Measurements from ENCODE around the gene GATAD2B. TPM values are rescaled to one million over a fixed set of nuclear protein-coding genes. Genes with fewer than 3 reads are reported as not detected.
A peak's percentile ranks its signal among the peaks of the same experiment; 100 is the strongest.

The GATAD2B gene
- total and polyA plus RNA-seq, 2 experiments from 2014 or later = 5.4 to 11.7 TPM

DNA sequence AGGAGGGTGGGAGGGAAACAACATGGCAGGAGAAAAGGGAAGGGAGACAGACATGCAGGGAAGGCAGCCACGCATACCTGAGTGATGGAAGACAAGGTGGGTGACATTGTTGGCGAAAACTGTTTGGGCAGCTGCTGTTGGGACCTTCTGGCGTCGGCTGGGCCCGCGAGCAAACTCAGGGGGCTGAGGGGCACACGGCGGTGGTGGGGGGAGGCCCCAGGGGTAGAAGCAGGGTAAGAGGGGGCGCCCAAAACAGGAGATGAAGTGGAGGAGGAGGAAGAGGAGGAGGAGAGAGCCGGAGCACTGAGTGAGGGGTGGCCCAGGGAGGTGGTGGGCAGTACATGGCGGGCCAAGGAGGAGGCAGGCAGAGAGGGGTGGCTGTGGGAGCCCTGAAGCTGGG is 28.4 kb upstream of the GATAD2B start:
- Histone ChIP-seq H3K27me3 (no peaks in the 10 kb centered on the region), H3K79me2 (peaks cover 37% of the 10 kb centered on the region), H3K36me3 (replicated peaks; ENCODE audit: insufficient read depth, low read depth) (no peaks in the 10 kb centered on the region), H3K4me1 (ENCODE audit: insufficient read depth) (peaks cover 10% of the 10 kb centered on the region), H4K20me1 (ENCODE audit: insufficient read depth, poor library complexity, severe bottlenecking) (peaks cover 23% of the 10 kb centered on the region), H2AFZ (no peak overlapping the region), H3K4me3 (no peak overlapping the region), H3K4me2 (no peak overlapping the region), H3K9me2 (replicated peaks; ENCODE audit: insufficient read depth) (no peaks in the 10 kb centered on the region), H3K27ac (no peak overlapping the region), H3K9me3 (ENCODE audit: low read depth) (no peaks in the 10 kb centered on the region)
- no peak for DNase-seq (ENCODE audit: low spot score)
- TF ChIP-seq CTCF (IDR thresholded peaks at IDR 0.05; ENCODE audit: poor library complexity) (no peak), EZH2phosphoT487 (IDR thresholded peaks at IDR 0.05; ENCODE audit: low read depth, severe bottlenecking, unreplicated experiment) (no peak), EZH2 (IDR thresholded peaks at IDR 0.05; ENCODE audit: borderline replicate concordance) (no peak)
- WGBS (ENCODE audit: low lambda C conversion rate, missing lambda C conversion rate) = 98% methylated on average over 8 of the region's 11 CpGs

DNA sequence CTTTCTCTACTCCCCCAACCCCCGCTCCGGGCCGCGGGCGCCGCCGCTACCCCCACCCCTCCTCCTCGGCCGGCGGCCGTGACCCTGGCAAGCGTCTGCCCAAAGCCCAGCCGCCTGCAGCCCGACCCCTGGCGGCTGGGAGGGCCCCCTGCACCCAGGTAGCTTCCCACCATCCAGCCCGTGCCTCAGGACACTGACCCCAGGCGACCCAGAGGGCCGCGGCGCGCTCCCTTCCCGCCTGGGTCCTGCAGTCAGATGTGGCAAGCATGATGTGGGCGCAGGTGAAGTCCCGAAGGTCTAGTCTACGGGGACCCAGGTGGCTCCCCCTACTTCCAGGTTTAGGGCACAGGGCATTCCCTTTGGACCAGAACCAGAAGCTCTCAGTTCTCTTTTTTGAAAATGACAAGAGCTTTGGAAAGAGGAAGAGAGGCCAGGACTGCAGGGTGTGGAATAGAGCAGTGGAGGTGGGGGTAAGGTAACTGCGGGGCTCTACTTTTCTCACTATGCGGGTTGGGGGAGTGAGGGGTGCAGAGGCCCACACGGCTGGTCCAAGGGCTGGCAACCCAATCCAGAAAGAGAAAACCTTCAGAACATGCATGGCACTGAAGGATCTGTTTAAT is 24.0 kb upstream of the GATAD2B start, which contains the start of gene DENND4B:
TSS of gene DENND4B (minus strand) at position 97 of the 620 bp plus-strand sequence. CDS start 2,344 bp downstream, outside the sequence.
- Histone ChIP-seq H4K20me1 (ENCODE audit: insufficient read depth, poor library complexity, severe bottlenecking) (peaks cover 3% of the 10 kb centered on the region), H2AFZ (peak within 1 kb of the TSS; percentile 94), H3K27ac (peak within 1 kb of the TSS; percentile 97), H3K4me3 (peak within 1 kb of the TSS; percentile 98), H3K27me3 (no peaks in the 10 kb centered on the region), H3K9me3 (ENCODE audit: low read depth) (no peaks in the 10 kb centered on the region), H3K4me1 (ENCODE audit: insufficient read depth) (peaks cover 7% of the 10 kb centered on the region), H3K79me2 (peaks cover 27% of the 10 kb centered on the region), H3K9me2 (replicated peaks; ENCODE audit: insufficient read depth) (no peaks in the 10 kb centered on the region), H3K36me3 (replicated peaks; ENCODE audit: insufficient read depth, low read depth) (no peaks in the 10 kb centered on the region), H3K4me2 (peak within 1 kb of the TSS; percentile 92)
- peak; percentile 93 for DNase-seq (ENCODE audit: low spot score)
- peak; percentile 95 for TF ChIP-seq CTCF (IDR thresholded peaks at IDR 0.05; ENCODE audit: poor library complexity)
- TF ChIP-seq EZH2 (IDR thresholded peaks at IDR 0.05; ENCODE audit: borderline replicate concordance) = no peak
- TF ChIP-seq EZH2phosphoT487 (IDR thresholded peaks at IDR 0.05; ENCODE audit: low read depth, severe bottlenecking, unreplicated experiment) = no peak
- WGBS (ENCODE audit: low lambda C conversion rate, missing lambda C conversion rate) = 28% methylated on average over 13 of the region's 28 CpGs

DNA sequence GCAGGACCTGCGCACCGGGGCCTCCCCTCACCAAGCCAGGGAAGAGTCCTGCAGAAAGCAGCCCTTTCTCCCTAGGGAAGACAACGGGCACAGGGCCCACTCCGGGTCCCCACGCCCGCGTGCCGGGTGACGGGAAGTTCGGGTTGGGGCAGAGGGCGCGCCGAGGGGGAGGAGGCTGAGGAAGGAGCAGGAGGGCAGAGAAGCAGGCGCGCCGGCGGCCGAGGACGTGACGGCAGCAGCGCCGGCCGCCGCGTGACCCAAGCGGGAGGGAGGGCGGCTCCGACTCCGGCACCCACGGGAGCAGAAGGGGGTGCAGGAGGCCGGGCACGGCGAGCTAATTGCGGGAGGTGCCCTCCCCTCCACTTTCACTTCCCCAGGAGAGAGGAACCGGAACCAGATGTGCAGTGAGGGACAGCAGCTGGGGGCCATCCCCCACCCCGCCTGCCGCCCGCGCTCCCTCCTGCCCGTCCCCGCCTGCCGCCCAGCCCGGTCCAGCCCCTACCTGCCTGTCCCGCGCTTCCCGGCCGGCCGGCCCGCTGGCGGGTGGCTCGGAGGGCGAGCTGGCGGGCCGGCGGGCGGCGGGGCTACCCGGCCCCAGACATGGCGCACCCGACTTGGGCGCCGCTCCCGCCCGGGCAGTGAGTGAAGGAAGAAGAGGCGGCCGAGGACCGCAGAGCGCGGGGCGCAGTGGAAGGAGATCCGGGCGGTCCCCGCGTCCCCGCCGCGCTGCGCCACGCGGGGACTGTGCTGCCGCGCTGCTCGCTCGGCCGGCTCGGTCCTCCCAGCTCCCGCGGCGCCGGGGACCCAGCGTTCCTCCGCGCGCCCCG is 23.2 kb upstream of the GATAD2B start:
- H3K4me1 ChIP-seq (ENCODE audit: insufficient read depth) = peaks cover 7% of the 10 kb centered on the region
- H3K79me2 ChIP-seq = peaks cover 27% of the 10 kb centered on the region
- H4K20me1 ChIP-seq (ENCODE audit: insufficient read depth, poor library complexity, severe bottlenecking) = peaks cover 3% of the 10 kb centered on the region
- H3K27me3 ChIP-seq = no peaks in the 10 kb centered on the region
- H2AFZ ChIP-seq = peak overlapping the region; percentile 94
- under 1% methylated on average over 35 of the region's 95 CpGs for WGBS (ENCODE audit: low lambda C conversion rate, missing lambda C conversion rate)
- peak overlapping the region; percentile 92 for H3K4me2 ChIP-seq
- H3K9me2 ChIP-seq (replicated peaks; ENCODE audit: insufficient read depth) = no peaks in the 10 kb centered on the region
- TF ChIP-seq EZH2 (IDR thresholded peaks at IDR 0.05; ENCODE audit: borderline replicate concordance) (no peak), CTCF (IDR thresholded peaks at IDR 0.05; ENCODE audit: poor library complexity) (no peak), EZH2phosphoT487 (IDR thresholded peaks at IDR 0.05; ENCODE audit: low read depth, severe bottlenecking, unreplicated experiment) (no peak)
- H3K27ac ChIP-seq = peak overlapping the region; percentile 97
- DNase-seq (ENCODE audit: low spot score) = peak; percentile 83
- no peaks in the 10 kb centered on the region for H3K36me3 ChIP-seq (replicated peaks; ENCODE audit: insufficient read depth, low read depth)
- no peaks in the 10 kb centered on the region for H3K9me3 ChIP-seq (ENCODE audit: low read depth)
- H3K4me3 ChIP-seq = peak overlapping the region; percentile 98

Data from hepatocyte (in vitro differentiated cells).